H9 (cell line): ENCODE results near the gene DLG2. TPM values are rescaled to one million over a fixed set of nuclear protein-coding genes. Genes with fewer than 3 reads are reported as not detected.

Source experiments
- DNase-seq: peaks from one replicate; pipeline ENCODE4 v3.0.0-alpha.2; 2017
- H2AFZ ChIP-seq: one replicate; pipeline ENCODE4 v1.6.1; 2013; ENCODE audit warnings: mild to moderate bottlenecking, low read length, control low read depth, moderate library complexity
- H2AK5ac ChIP-seq: 2 replicates; pipeline ENCODE4 v1.6.1; 2013; ENCODE audit warnings: low read length, control low read depth, mixed read lengths; ENCODE audit not compliant: insufficient read length
- H2BK120ac ChIP-seq: one replicate; pipeline ENCODE4 v1.6.1; 2013; ENCODE audit warnings: low read depth, mild to moderate bottlenecking, low read length, control low read depth, inconsistent platforms; ENCODE audit not compliant: poor library complexity, severe bottlenecking
- H2BK12ac ChIP-seq: 2 replicates; pipeline ENCODE4 v1.6.1; 2013; ENCODE audit warnings: low read length, control low read depth, mixed read lengths, low read depth; ENCODE audit not compliant: insufficient read length
- H2BK15ac ChIP-seq: 2 replicates; pipeline ENCODE4 v1.6.1; 2013; ENCODE audit warnings: low read depth, low read length, control low read depth
- H2BK20ac ChIP-seq: one replicate; pipeline ENCODE4 v1.6.1; 2013; ENCODE audit warnings: low read depth, mild to moderate bottlenecking, low read length, control low read depth, inconsistent platforms; ENCODE audit not compliant: poor library complexity, severe bottlenecking
- H2BK5ac ChIP-seq: 2 replicates; pipeline ENCODE4 v1.6.1; 2013; ENCODE audit warnings: low read length, control low read depth, mixed read lengths; ENCODE audit not compliant: insufficient read length
- H3K14ac ChIP-seq: 2 replicates; pipeline ENCODE4 v1.6.1; 2013; ENCODE audit warnings: low read length, control low read depth; ENCODE audit not compliant: insufficient read depth
- H3K18ac ChIP-seq: 2 replicates; pipeline ENCODE4 v1.6.1; 2013; ENCODE audit warnings: low read depth, mild to moderate bottlenecking, mixed read lengths, low read length, control low read depth; ENCODE audit not compliant: insufficient read length
- H3K23ac ChIP-seq: 2 replicates; pipeline ENCODE4 v1.6.1; 2013; ENCODE audit warnings: low read length, control low read depth, mixed read lengths, low read depth; ENCODE audit not compliant: insufficient read length
- H3K23me2 ChIP-seq: 2 replicates; pipeline ENCODE4 v1.6.1; 2013; ENCODE audit warnings: low read depth, mild to moderate bottlenecking, mixed read lengths, low read length, control low read depth; ENCODE audit not compliant: insufficient read length, poor library complexity, severe bottlenecking
- H3K27ac ChIP-seq: 2 replicates; pipeline ENCODE4 v1.5.1; 2013; ENCODE audit warnings: low read length, control low read depth, mixed read lengths, low read depth; ENCODE audit not compliant: insufficient read length
- H3K27me3 ChIP-seq: 2 replicates; pipeline ENCODE4 v1.6.1; 2013; ENCODE audit warnings: low read length, control low read depth, inconsistent platforms; ENCODE audit not compliant: insufficient read depth
- H3K4ac ChIP-seq: 2 replicates; pipeline ENCODE4 v1.6.1; 2013; ENCODE audit warnings: low read depth, mild to moderate bottlenecking, control low read depth, inconsistent platforms, low read length, moderate library complexity
- H3K4me1 ChIP-seq: 2 replicates; pipeline ENCODE4 v1.6.1; 2013; ENCODE audit warnings: low read length, control low read depth, inconsistent platforms; ENCODE audit not compliant: insufficient read depth
- H3K4me2 ChIP-seq: 2 replicates; pipeline ENCODE4 v1.6.1; 2013; ENCODE audit warnings: low read length, control low read depth, mixed read lengths; ENCODE audit not compliant: insufficient read length, insufficient read depth
- H3K56ac ChIP-seq: 2 replicates; pipeline ENCODE4 v1.6.1; 2013; ENCODE audit warnings: low read depth, mild to moderate bottlenecking, mixed read lengths, low read length, control low read depth; ENCODE audit not compliant: insufficient read length
- H3K79me1 ChIP-seq: 2 replicates; pipeline ENCODE4 v1.6.1; 2013; ENCODE audit warnings: low read depth, mild to moderate bottlenecking, moderate library complexity, low read length, control low read depth, inconsistent platforms; ENCODE audit not compliant: insufficient read depth, poor library complexity, severe bottlenecking
- H3K79me2 ChIP-seq: 2 replicates; pipeline ENCODE4 v1.6.1; 2013; ENCODE audit warnings: low read length, control low read depth, inconsistent platforms; ENCODE audit not compliant: insufficient read depth
- H3K9ac ChIP-seq: 2 replicates; pipeline ENCODE4 v1.6.1; 2013; ENCODE audit warnings: low read length, control low read depth, mixed read lengths; ENCODE audit not compliant: insufficient read length; ENCODE audit errors: extremely low read depth
- H3K9me3 ChIP-seq: one replicate; pipeline ENCODE4 v1.6.1; 2013; ENCODE audit warnings: low read depth, low read length, inconsistent platforms; ENCODE audit not compliant: control insufficient read depth
- H3T11ph ChIP-seq: one replicate; pipeline ENCODE4 v1.6.1; 2013; ENCODE audit warnings: mild to moderate bottlenecking, low read length, control low read depth, inconsistent platforms
- H4K20me1 ChIP-seq: one replicate; pipeline ENCODE4 v1.6.1; 2013; ENCODE audit not compliant: control insufficient read depth, insufficient read length, insufficient read depth
- H4K5ac ChIP-seq: 2 replicates; pipeline ENCODE4 v1.6.1; 2013; ENCODE audit warnings: low read depth, mild to moderate bottlenecking, mixed read lengths, low read length, control low read depth; ENCODE audit not compliant: insufficient read length
- H4K8ac ChIP-seq: replicated peaks from 2 replicates; pipeline ENCODE4 v1.6.1; 2013; ENCODE audit warnings: low read length, control low read depth, mixed read lengths, low read depth; ENCODE audit not compliant: insufficient read length
- H4K91ac ChIP-seq: 2 replicates; pipeline ENCODE4 v1.6.1; 2013; ENCODE audit warnings: low read depth, mild to moderate bottlenecking, moderate library complexity, mixed read lengths, low read length, control low read depth; ENCODE audit not compliant: insufficient read length
- H3K27ac Mint-ChIP-seq, 3 experiments: 2 replicates in 2 of 3; 3 replicates in 1 of 3; pipeline ENCODE4 v1.8.0; 2020 to 2021; ENCODE audit warnings: mixed read lengths in 3 of 3, mild to moderate bottlenecking in 1 of 3, moderate library complexity in 1 of 3
- H3K27me3 Mint-ChIP-seq: 2 replicates; pipeline ENCODE4 v1.8.0; 2021; ENCODE audit warnings: low read depth, mild to moderate bottlenecking, moderate library complexity, mixed read lengths
- H3K36me3 Mint-ChIP-seq, 3 experiments: 2 replicates in 2 of 3; 3 replicates in 1 of 3; pipeline ENCODE4 v1.8.0; 2020 to 2021; ENCODE audit warnings: low read depth in 3 of 3, mixed read lengths in 3 of 3; ENCODE audit not compliant: insufficient read depth in 1 of 3
- H3K4me1 Mint-ChIP-seq, 2 experiments: 2 replicates each; pipeline ENCODE4 v1.8.0; 2020; ENCODE audit warnings: mixed read lengths in 2 of 2
- H3K4me3 Mint-ChIP-seq, 2 experiments: 2 replicates in 1 of 2; 3 replicates in 1 of 2; pipeline ENCODE4 v1.8.0; 2020 to 2021; ENCODE audit warnings: mild to moderate bottlenecking in 2 of 2, mixed read lengths in 2 of 2, moderate library complexity in 1 of 2
- H3K9me3 Mint-ChIP-seq, 2 experiments: 2 replicates in 1 of 2; 3 replicates in 1 of 2; pipeline ENCODE4 v1.8.0; 2020; ENCODE audit warnings: mild to moderate bottlenecking in 2 of 2, mixed read lengths in 2 of 2, moderate library complexity in 1 of 2
- CTCF ChIP-seq: fragments of 200-600 bp; sonication (generic); conservative IDR thresholded peaks from 3 replicates; pipeline ENCODE4 v1.8.0; 2021; ENCODE audit warnings: antibody characterized with exemption, mild to moderate bottlenecking
- WGBS: extraction: QIAGEN DNeasy Blood & Tissue Kit; methylation state at CpG from one replicate; pipeline ENCODE4 v1.1.7; 2013; ENCODE audit warnings: missing lambda C conversion rate, low lambda C conversion rate, mixed read lengths; ENCODE audit not compliant: insufficient read length; ENCODE audit errors: extremely low coverage; 5-methylcytosine and 5-hydroxymethylcytosine counted together
- total RNA-seq: library from RNA; stranded (reverse); gene quantifications from 2 replicates; pipeline ENCODE4 v1.2.1, GENCODE V29; 2021

Gene DLG2
- total RNA-seq, 1 experiment from 2014 or later: 8.0 TPM

GRCh38 chr11:83674102-83674896 lies 1952.8 kb downstream of the DLG2 start:
- Histone ChIP-seq H3K9me3 (no peaks in the 10 kb centered on the region), H3K79me1 (no peaks in the 10 kb centered on the region), H4K8ac (no peak overlapping the region), H2BK15ac (no peak overlapping the region), H2BK5ac (no peak overlapping the region), H3K23ac (no peak overlapping the region), H4K91ac (no peak overlapping the region), H3K27me3 (no peaks in the 10 kb centered on the region), H3K4ac (no peak overlapping the region), H4K20me1 (no peaks in the 10 kb centered on the region), H3K23me2 (no peaks in the 10 kb centered on the region), H3K14ac (no peak overlapping the region), H2BK120ac (no peak overlapping the region), H3K56ac (no peak overlapping the region), H2AFZ (no peak overlapping the region), H3K18ac (no peak overlapping the region), H3T11ph (no peak overlapping the region), H3K9ac (no peak overlapping the region), H2BK20ac (no peak overlapping the region), H2BK12ac (no peak overlapping the region), H4K5ac (no peak overlapping the region), H3K79me2 (no peaks in the 10 kb centered on the region), H3K4me2 (no peak overlapping the region), H2AK5ac (no peak overlapping the region), H3K27ac (no peak overlapping the region), H3K4me1 (no peaks in the 10 kb centered on the region)
- Mint-ChIP-seq H3K9me3 (no peaks in the 10 kb centered on the region), H3K36me3 (no peaks in the 10 kb centered on the region), H3K27ac (0 out of 7 replicates have a peak overlapping the region, but pooled peaks of 1 of the 3 experiments have one; percentile 38), H3K4me3 (no peak overlapping the region), H3K27me3 (no peaks in the 10 kb centered on the region), H3K4me1 (no peaks in the 10 kb centered on the region)
- TF ChIP-seq CTCF: no peak
- no peak for DNase-seq
- WGBS: no CpG with 5 or more reads among the region's 1 CpG
